ENCODE data around the gene SYNPR.

Gene SYNPR

GRCh38 chr3:63354160-63354559, 76.1 kb downstream of the SYNPR start:
- H3K4me1 ChIP-seq: no peaks in the 10 kb centered on the region
- no peaks in the 10 kb centered on the region for H3K36me3 ChIP-seq
- H3K4me3 ChIP-seq: no peak overlapping the region
- H4K20me1 ChIP-seq: no peaks in the 10 kb centered on the region
- no peak overlapping the region for H3K27ac ChIP-seq
- H3K27me3 ChIP-seq: no peaks in the 10 kb centered on the region
- H3K9ac ChIP-seq: no peak overlapping the region
- TF ChIP-seq Cebpa-rat (IDR thresholded peaks at IDR 0.05): no peak
- H3K9me3 ChIP-seq (replicated peaks in 1 of 11): no peaks in the 10 kb centered on the region
- H3K4me2 ChIP-seq: no peak overlapping the region

- Histone ChIP-seq H3K4me2 (no peak overlapping the region), H3K4me1 (no peaks in the 10 kb centered on the region), H3K36me3 (no peaks in the 10 kb centered on the region), H3K27me3 (no peaks in the 10 kb centered on the region), H3K4me3 (no peak overlapping the region), H3K9me3 (replicated peaks in 1 of 11) (no peaks in the 10 kb centered on the region), H3K9ac (no peak overlapping the region), H3K27ac (no peak overlapping the region), H4K20me1 (no peaks in the 10 kb centered on the region)
- TF ChIP-seq Cebpa-rat (IDR thresholded peaks at IDR 0.05): no peak
Measured at GRCh38 chr3:63355809-63356208, 77.7 kb downstream of the SYNPR start.

DNA sequence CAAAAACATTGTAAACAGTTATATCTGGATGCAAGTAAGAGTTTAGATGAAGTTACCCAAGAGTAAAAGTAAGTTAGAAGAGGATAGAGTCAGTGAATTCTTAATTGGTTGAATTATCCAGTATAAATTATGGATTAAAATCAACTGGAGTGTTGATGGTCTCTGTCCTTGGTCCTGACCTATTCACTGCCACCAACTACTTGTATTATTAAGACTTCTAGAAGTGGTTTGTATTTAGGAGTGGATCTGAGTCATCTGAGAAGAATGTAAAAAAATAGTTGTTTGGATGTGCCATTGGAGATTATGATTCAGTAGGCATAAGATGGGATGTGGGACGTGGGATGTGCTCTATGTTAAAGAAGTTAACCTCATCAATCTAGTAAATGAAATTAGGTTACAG, 86.4 kb downstream of the SYNPR start:
- no peak overlapping the region for H3K4me3 ChIP-seq
- no peaks in the 10 kb centered on the region for H3K4me1 ChIP-seq
- H3K4me2 ChIP-seq: no peak overlapping the region
- H3K27me3 ChIP-seq: no peaks in the 10 kb centered on the region
- no peaks in the 10 kb centered on the region for H3K9me3 ChIP-seq (replicated peaks in 1 of 11)
- TF ChIP-seq Cebpa-rat (IDR thresholded peaks at IDR 0.05): no peak
- no peaks in the 10 kb centered on the region for H3K36me3 ChIP-seq
- no peaks in the 10 kb centered on the region for H4K20me1 ChIP-seq
- H3K27ac ChIP-seq: no peak overlapping the region
- no peak overlapping the region for H3K9ac ChIP-seq

GRCh38 chr3:63364910-63365309, 86.8 kb downstream of the SYNPR start:
- no peak overlapping the region for H3K4me3 ChIP-seq
- H4K20me1 ChIP-seq: no peaks in the 10 kb centered on the region
- no peaks in the 10 kb centered on the region for H3K9me3 ChIP-seq (replicated peaks in 1 of 11)
- no peak overlapping the region for H3K9ac ChIP-seq
- H3K4me1 ChIP-seq: no peaks in the 10 kb centered on the region
- H3K36me3 ChIP-seq: no peaks in the 10 kb centered on the region
- TF ChIP-seq Cebpa-rat (IDR thresholded peaks at IDR 0.05): no peak
- H3K27me3 ChIP-seq: no peaks in the 10 kb centered on the region
- H3K27ac ChIP-seq: no peak overlapping the region
- no peak overlapping the region for H3K4me2 ChIP-seq

DNA sequence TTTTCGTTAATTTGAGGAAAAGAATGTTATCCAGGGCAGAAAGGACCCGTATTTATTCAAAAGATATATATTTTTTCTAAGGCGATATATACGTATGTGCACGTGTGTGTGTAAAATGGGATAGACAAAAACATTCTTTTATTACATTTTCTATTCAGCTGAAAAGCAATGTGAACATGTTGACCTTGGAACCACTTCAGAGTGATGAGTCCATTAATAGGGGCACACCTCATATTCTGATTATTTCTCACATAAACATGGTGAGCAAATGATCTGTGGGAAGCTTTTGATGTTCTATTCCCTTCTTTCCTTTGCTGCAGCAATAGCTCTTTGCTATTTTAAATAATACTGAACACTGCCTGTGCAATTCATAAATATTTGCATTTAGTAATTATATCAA, 87.6 kb downstream of the SYNPR start:
- Histone ChIP-seq H3K4me2 (no peak overlapping the region), H3K4me1 (no peaks in the 10 kb centered on the region), H3K36me3 (no peaks in the 10 kb centered on the region), H3K9me3 (replicated peaks in 1 of 11) (no peaks in the 10 kb centered on the region), H3K4me3 (no peak overlapping the region), H3K9ac (no peak overlapping the region), H3K27ac (no peak overlapping the region), H3K27me3 (no peaks in the 10 kb centered on the region), H4K20me1 (no peaks in the 10 kb centered on the region)
- TF ChIP-seq Cebpa-rat (IDR thresholded peaks at IDR 0.05): no peak

DNA sequence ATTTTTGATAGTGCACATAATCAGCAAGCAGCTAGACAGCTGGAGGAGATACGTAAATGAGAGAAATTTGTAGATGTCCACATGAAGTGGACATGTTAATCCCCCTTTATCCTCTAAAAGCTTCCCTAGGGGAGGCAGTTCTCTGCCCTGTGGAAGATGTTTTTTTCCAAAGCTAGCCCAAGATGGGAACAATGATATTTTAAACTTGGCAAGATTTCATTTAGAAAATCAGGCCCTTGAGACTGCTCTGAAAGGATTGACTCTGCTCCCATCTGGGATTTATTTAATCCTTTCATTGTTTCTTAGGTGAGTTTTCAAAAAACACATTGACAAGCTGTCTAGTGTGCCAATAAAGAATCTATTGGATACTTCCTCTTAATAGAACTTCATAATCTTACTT, 92.0 kb downstream of the SYNPR start:
- no peaks in the 10 kb centered on the region for H4K20me1 ChIP-seq
- TF ChIP-seq Cebpa-rat (IDR thresholded peaks at IDR 0.05): no peak
- no peaks in the 10 kb centered on the region for H3K9me3 ChIP-seq (replicated peaks in 1 of 11)
- no peak overlapping the region for H3K9ac ChIP-seq
- no peak overlapping the region for H3K4me3 ChIP-seq
- no peaks in the 10 kb centered on the region for H3K4me1 ChIP-seq
- H3K36me3 ChIP-seq: no peaks in the 10 kb centered on the region
- no peak overlapping the region for H3K27ac ChIP-seq
- no peaks in the 10 kb centered on the region for H3K27me3 ChIP-seq
- H3K4me2 ChIP-seq: no peak overlapping the region

DNA sequence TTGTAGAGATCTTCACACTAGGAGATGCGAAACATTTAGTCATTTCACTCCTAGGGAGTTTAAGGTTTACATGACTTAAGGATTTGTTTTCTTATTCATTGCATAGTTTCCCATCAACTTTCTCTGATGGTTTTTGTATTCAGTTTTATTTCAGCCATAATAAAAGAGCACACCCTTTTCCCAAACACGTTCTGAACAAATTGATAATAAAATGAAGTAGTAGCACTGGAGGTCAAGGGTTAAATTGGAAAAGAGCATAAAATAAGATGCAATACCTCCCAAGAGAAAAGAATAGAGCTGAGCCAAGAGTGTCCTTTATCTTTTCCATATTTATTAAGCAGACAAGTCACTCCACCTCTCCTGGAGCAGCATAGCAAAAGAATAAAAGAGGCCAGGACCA, 104.9 kb downstream of the SYNPR start:
- Histone ChIP-seq H3K9ac (no peak overlapping the region), H3K36me3 (no peaks in the 10 kb centered on the region), H3K4me3 (no peak overlapping the region), H3K4me2 (no peak overlapping the region), H3K4me1 (peaks cover 13 to 22% (median 18%) of the 10 kb centered on the region in 10 experiments; a peak in 19 of 20 replicates), H3K9me3 (replicated peaks in 1 of 11) (peaks cover 0 to 10% (median 0%) of the 10 kb centered on the region in 11 experiments; a peak in 1 of 22 replicates), H4K20me1 (no peaks in the 10 kb centered on the region), H3K27ac (no peak overlapping the region), H3K27me3 (no peaks in the 10 kb centered on the region)
- TF ChIP-seq Cebpa-rat (IDR thresholded peaks at IDR 0.05): no peak

DNA sequence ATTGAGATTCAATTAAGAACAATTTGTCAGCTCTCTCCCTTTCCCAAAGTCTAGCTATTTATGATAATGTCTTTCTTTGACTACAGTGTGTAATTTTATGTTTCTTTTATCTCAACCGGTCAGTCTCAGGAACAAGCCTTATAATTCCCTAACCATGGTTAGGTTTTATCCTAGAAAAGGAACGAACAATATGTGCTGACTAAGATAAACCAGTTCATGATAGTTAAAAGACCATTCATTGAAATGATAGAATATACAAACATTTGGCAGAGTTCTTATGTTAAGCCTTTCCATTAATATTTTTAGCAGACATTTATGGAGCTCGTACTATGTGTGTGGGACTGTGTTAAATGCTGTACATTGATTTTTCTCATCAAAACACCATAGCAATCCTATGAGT, 106.3 kb downstream of the SYNPR start:
- no peaks in the 10 kb centered on the region for H4K20me1 ChIP-seq
- H3K9me3 ChIP-seq (replicated peaks in 1 of 11): peaks cover 0 to 10% (median 0%) of the 10 kb centered on the region in 11 experiments; a peak in 1 of 22 replicates
- H3K9ac ChIP-seq: no peak overlapping the region
- H3K27ac ChIP-seq: no peak overlapping the region
- TF ChIP-seq Cebpa-rat (IDR thresholded peaks at IDR 0.05): no peak
- H3K4me2 ChIP-seq: no peak overlapping the region
- H3K27me3 ChIP-seq: no peaks in the 10 kb centered on the region
- no peak overlapping the region for H3K4me3 ChIP-seq
- H3K4me1 ChIP-seq: peaks cover 13 to 22% (median 18%) of the 10 kb centered on the region in 10 experiments; a peak in 19 of 20 replicates
- H3K36me3 ChIP-seq: no peaks in the 10 kb centered on the region

- no peak for TF ChIP-seq Cebpa-rat (IDR thresholded peaks at IDR 0.05)
- no peaks in the 10 kb centered on the region for H4K20me1 ChIP-seq
- H3K27me3 ChIP-seq: no peaks in the 10 kb centered on the region
- H3K4me2 ChIP-seq: peak overlapping the region in 6 of 11 experiments; percentile 38 to 67 (median 57); a peak in 8 of 22 replicates
- no peak overlapping the region; a peak in 1 of 22 replicates for H3K27ac ChIP-seq
- H3K9me3 ChIP-seq (replicated peaks in 1 of 11): peaks cover 0 to 10% (median 0%) of the 10 kb centered on the region in 11 experiments; a peak in 1 of 22 replicates
- H3K36me3 ChIP-seq: no peaks in the 10 kb centered on the region
- no peak overlapping the region for H3K9ac ChIP-seq
- H3K4me1 ChIP-seq: peaks cover 13 to 22% (median 18%) of the 10 kb centered on the region in 10 experiments; a peak in 19 of 20 replicates
- H3K4me3 ChIP-seq: no peak overlapping the region
Measured at GRCh38 chr3:63385629-63386028, 107.5 kb downstream of the SYNPR start.

DNA sequence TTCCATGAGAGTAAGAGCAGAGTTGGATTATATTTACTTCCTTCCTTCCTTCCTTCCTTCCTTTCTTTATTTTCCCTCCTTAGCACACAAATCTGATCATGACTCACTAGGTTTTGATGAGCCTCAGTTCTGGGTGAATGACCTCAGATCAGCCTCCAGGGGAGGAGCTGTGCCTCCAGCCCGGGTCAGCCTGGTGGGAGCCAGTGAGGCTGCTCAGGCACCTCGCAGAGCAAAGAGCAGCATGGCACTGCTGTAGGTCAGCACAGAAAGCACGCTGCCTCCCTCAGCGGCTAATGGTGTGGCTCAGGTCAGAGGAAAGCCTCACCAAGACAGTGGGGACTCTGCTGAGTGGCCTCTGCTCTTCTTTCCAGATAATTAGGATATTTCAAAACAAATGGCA, 108.5 kb downstream of the SYNPR start:
- peaks cover 13 to 22% (median 18%) of the 10 kb centered on the region in 10 experiments; a peak in 19 of 20 replicates for H3K4me1 ChIP-seq
- H3K4me2 ChIP-seq: peak overlapping the region in 10 of 11 experiments; percentile 19 to 71 (median 54); a peak in 19 of 22 replicates
- peaks cover 0 to 10% (median 0%) of the 10 kb centered on the region in 11 experiments; a peak in 1 of 22 replicates for H3K9me3 ChIP-seq (replicated peaks in 1 of 11)
- no peaks in the 10 kb centered on the region for H4K20me1 ChIP-seq
- H3K9ac ChIP-seq: no peak overlapping the region
- no peaks in the 10 kb centered on the region for H3K36me3 ChIP-seq
- H3K27me3 ChIP-seq: no peaks in the 10 kb centered on the region
- no peak overlapping the region for H3K4me3 ChIP-seq
- peak overlapping the region in 4 of 11 experiments; percentile 18 to 37 (median 35); a peak in 4 of 22 replicates for H3K27ac ChIP-seq
- no peak for TF ChIP-seq Cebpa-rat (IDR thresholded peaks at IDR 0.05)
